H1 (cell line): ENCODE results near the gene UBE3A. TPM values are rescaled to one million over a fixed set of nuclear protein-coding genes. Genes with fewer than 3 reads are reported as not detected.

Experiments used
- CTCF ChIA-PET: fragments of 300-600 bp; sonication (Branson Sonifier 250); formaldehyde crosslinking; loops from one replicate; lab custom pipeline; 2021; ENCODE audit not compliant: partially characterized antibody; lab: Charles Lee
- POLR2A ChIA-PET: fragments of 300-600 bp; sonication (Branson Sonifier 250); formaldehyde crosslinking; loops from one replicate; lab custom pipeline; 2021; ENCODE audit warnings: inconsistent platforms; ENCODE audit not compliant: partially characterized antibody; lab: Charles Lee
- DNase-seq, 2 experiments: peaks; one replicate each; pipeline versions ENCODE4 v3.0.0 to v3.0.0-alpha.2; 2010 to 2022; ENCODE audit warnings: low spot score in 2 of 2, low read depth in 1 of 2, mixed read lengths in 1 of 2
- FAIRE-seq: peaks from 2 replicates; lab custom pipeline; 2011; peaks lifted over from hg19 to GRCh38; lab: Jason Lieb, UNC
- H2AFZ ChIP-seq: 2 replicates; pipeline ENCODE4 v1.8.1; 2012; ENCODE audit warnings: low read length, inconsistent platforms
- H2AK5ac ChIP-seq: 2 replicates; pipeline ENCODE4 v1.6.1; 2013; ENCODE audit warnings: low read depth, low read length
- H2BK120ac ChIP-seq: replicated peaks from 2 replicates; pipeline ENCODE3; 2013; ENCODE audit warnings: low read depth, low read length, inconsistent platforms
- H2BK12ac ChIP-seq: 2 replicates; pipeline ENCODE4 v1.6.1; 2013; ENCODE audit warnings: low read depth, low read length
- H2BK15ac ChIP-seq: 2 replicates; pipeline ENCODE4 v1.6.1; 2013; ENCODE audit warnings: low read length
- H2BK20ac ChIP-seq: 2 replicates; pipeline ENCODE4 v1.6.1; 2013; ENCODE audit warnings: low read length
- H2BK5ac ChIP-seq: 2 replicates; pipeline ENCODE4 v1.6.1; 2013; ENCODE audit warnings: low read depth, low read length
- H3K14ac ChIP-seq: 2 replicates; pipeline ENCODE4 v1.6.1; 2013; ENCODE audit warnings: inconsistent platforms; ENCODE audit not compliant: insufficient read length
- H3K18ac ChIP-seq: 2 replicates; pipeline ENCODE4 v1.6.1; 2013; ENCODE audit warnings: low read length; ENCODE audit errors: extremely low read depth
- H3K23ac ChIP-seq: 2 replicates; pipeline ENCODE4 v1.6.1; 2013; ENCODE audit warnings: inconsistent platforms; ENCODE audit not compliant: insufficient read length
- H3K23me2 ChIP-seq: 2 replicates; pipeline ENCODE4 v1.6.1; 2013; ENCODE audit warnings: low read depth, low read length
- H3K27ac ChIP-seq: 2 replicates; pipeline ENCODE4 v1.6.1; 2011; ENCODE audit warnings: low read depth, low read length, inconsistent platforms
- H3K27me3 ChIP-seq, 4 experiments: replicated peaks in 1 of 4; 1 replicate in 1 of 4; 2 replicates in 3 of 4; pipeline versions ENCODE4 v1.6.1 to v1.8.1; 2011 to 2013; ENCODE audit warnings: low read length in 3 of 4, mild to moderate bottlenecking in 3 of 4, inconsistent platforms in 2 of 4, mixed read lengths in 2 of 4, moderate library complexity in 1 of 4; ENCODE audit not compliant: control insufficient read depth in 3 of 4, insufficient read depth in 3 of 4; ENCODE audit errors: extremely low read depth in 1 of 4
- H3K36me3 ChIP-seq, 4 experiments: 2 replicates each; pipeline versions ENCODE4 v1.6.1 to v1.8.1; 2011 to 2013; ENCODE audit warnings: mild to moderate bottlenecking in 4 of 4, low read length in 3 of 4, moderate library complexity in 2 of 4, control low read depth in 1 of 4, inconsistent platforms in 1 of 4; ENCODE audit not compliant: insufficient read depth in 4 of 4, control insufficient read depth in 2 of 4
- H3K4ac ChIP-seq: replicated peaks from 2 replicates; pipeline ENCODE3; 2013; ENCODE audit warnings: low read length, low read depth, mixed read lengths, inconsistent platforms; ENCODE audit not compliant: insufficient read length
- H3K4me1 ChIP-seq, 4 experiments: replicated peaks in 1 of 4; 1 replicate in 1 of 4; 2 replicates in 3 of 4; pipeline versions ENCODE4 v1.6.1 to v1.8.1; 2011 to 2013; ENCODE audit warnings: low read length in 3 of 4, inconsistent platforms in 2 of 4, mixed read lengths in 1 of 4; ENCODE audit not compliant: insufficient read depth in 4 of 4, control insufficient read depth in 3 of 4
- H3K4me2 ChIP-seq, 2 experiments: 2 replicates each; pipeline versions ENCODE4 v1.6.1 to v1.8.1; 2011 to 2013; ENCODE audit warnings: low read depth in 2 of 2, low read length in 2 of 2, control low read depth in 1 of 2, inconsistent platforms in 1 of 2, mild to moderate bottlenecking in 1 of 2; ENCODE audit not compliant: insufficient read depth in 1 of 2
- H3K4me3 ChIP-seq, 4 experiments: fragments of 200-600, 300-600 bp in 1 of 4; sonication (generic), shearing (Covaris generic), sonication (Bioruptor Twin) in 1 of 4; 2 replicates each; pipeline versions ENCODE4 v1.5.1 to v1.8.1; 2011 to 2016; ENCODE audit warnings: low read length in 4 of 4, low read depth in 3 of 4, control low read depth in 2 of 4, inconsistent platforms in 2 of 4, mild to moderate bottlenecking in 2 of 4, mixed read lengths in 1 of 4, moderate library complexity in 1 of 4; ENCODE audit not compliant: insufficient read depth in 2 of 4; ENCODE audit errors: extremely low read depth in 1 of 4
- H3K56ac ChIP-seq: replicated peaks from 2 replicates; pipeline ENCODE3; 2013; ENCODE audit warnings: low read depth, mild to moderate bottlenecking, mixed read lengths, low read length, inconsistent platforms; ENCODE audit not compliant: insufficient read length
- H3K79me1 ChIP-seq: 2 replicates; pipeline ENCODE4 v1.6.1; 2013; ENCODE audit warnings: low read depth, low read length, control low read depth
- H3K79me2 ChIP-seq, 2 experiments: 2 replicates each; pipeline versions ENCODE4 v1.6.1 to v1.8.1; 2012 to 2013; ENCODE audit warnings: low read length in 2 of 2, mild to moderate bottlenecking in 2 of 2, inconsistent platforms in 1 of 2; ENCODE audit not compliant: insufficient read depth in 2 of 2, control insufficient read depth in 1 of 2
- H3K9ac ChIP-seq, 4 experiments: replicated peaks in 1 of 4; 1 replicate in 1 of 4; 2 replicates in 3 of 4; pipeline versions ENCODE4 v1.6.1 to v1.8.1; 2011 to 2013; ENCODE audit warnings: low read depth in 3 of 4, low read length in 3 of 4, control low read depth in 2 of 4, mild to moderate bottlenecking in 2 of 4, moderate library complexity in 2 of 4, inconsistent platforms in 1 of 4; ENCODE audit errors: extremely low read depth in 1 of 4
- H3K9me3 ChIP-seq, 2 experiments: 2 replicates each; pipeline versions ENCODE4 v1.6.1 to v1.8.1; 2012 to 2013; ENCODE audit warnings: mild to moderate bottlenecking in 2 of 2, moderate library complexity in 2 of 2, control low read depth in 1 of 2, inconsistent platforms in 1 of 2, low read depth in 1 of 2, low read length in 1 of 2, mixed read lengths in 1 of 2; ENCODE audit not compliant: insufficient read depth in 2 of 2
- H4K20me1 ChIP-seq, 2 experiments: replicated peaks in 1 of 2; 2 replicates each; pipeline versions ENCODE3 to v1.8.1; 2011 to 2013; ENCODE audit warnings: inconsistent platforms in 2 of 2, low read length in 2 of 2, mild to moderate bottlenecking in 1 of 2; ENCODE audit not compliant: insufficient read depth in 2 of 2, control insufficient read depth in 1 of 2
- H4K5ac ChIP-seq: 2 replicates; pipeline ENCODE4 v1.6.1; 2013; ENCODE audit warnings: low read length, low read depth, mixed read lengths, inconsistent platforms; ENCODE audit not compliant: insufficient read length
- H4K8ac ChIP-seq: 2 replicates; pipeline ENCODE4 v1.8.0; 2013; ENCODE audit warnings: mild to moderate bottlenecking, moderate library complexity, low read length, inconsistent platforms; ENCODE audit not compliant: insufficient read depth; ENCODE audit errors: extremely low read depth
- H4K91ac ChIP-seq: replicated peaks from 2 replicates; pipeline ENCODE3; 2013; ENCODE audit warnings: low read length, mixed read lengths, inconsistent platforms; ENCODE audit not compliant: insufficient read length
- CREB1 ChIP-seq: IDR thresholded peaks from 2 replicates; pipeline ENCODE4 v1.6.1; 2012; ENCODE audit warnings: inconsistent platforms
- GTF2F1 ChIP-seq: IDR thresholded peaks from 2 replicates; pipeline ENCODE4 v1.6.1; 2012; ENCODE audit warnings: low read depth, low read length, improper control_type of control experiment, borderline replicate concordance
- KDM4A ChIP-seq: IDR thresholded peaks from one replicate; pipeline ENCODE4 v1.7.1; 2012; ENCODE audit warnings: low read depth, mild to moderate bottlenecking, moderate library complexity, low read length, inconsistent platforms; ENCODE audit not compliant: severe bottlenecking
- SAP30 ChIP-seq: fragments of 300-600 bp; sonication (generic); IDR thresholded peaks from 2 replicates; pipeline ENCODE4 v1.7.1; 2012; ENCODE audit warnings: low read length, moderate library complexity, mild to moderate bottlenecking, inconsistent platforms; ENCODE audit not compliant: insufficient read depth, insufficient replicate concordance
- SIN3A ChIP-seq, 2 experiments: IDR thresholded peaks in 1 of 2; conservative IDR thresholded peaks in 1 of 2; 2 replicates each; pipeline ENCODE4 v1.6.1; 2011 to 2012; ENCODE audit warnings: low read length in 2 of 2, improper control_type of control experiment in 1 of 2, low read depth in 1 of 2, mild to moderate bottlenecking in 1 of 2
- SIRT6 ChIP-seq: IDR thresholded peaks from one replicate; pipeline ENCODE4 v1.7.1; 2012; ENCODE audit warnings: low read length, inconsistent platforms
- WGBS, 2 experiments: shearing (Covaris generic) in 1 of 2; methylation state at CpG; one replicate each; pipeline versions ENCODE4 v1.1.6 to v1.1.7; 2013 to 2015; ENCODE audit warnings: low lambda C conversion rate in 2 of 2, mixed read lengths in 2 of 2, inconsistent platforms in 1 of 2, low coverage in 1 of 2, missing lambda C conversion rate in 1 of 2; ENCODE audit not compliant: insufficient replicate concordance in 2 of 2, insufficient coverage in 1 of 2, insufficient read length in 1 of 2; ENCODE audit errors: extremely low coverage in 1 of 2, missing lambda C conversion rate in 1 of 2; 5-methylcytosine and 5-hydroxymethylcytosine counted together
- polyA plus RNA-seq, 7 experiments: library from polyadenylated mRNA; depleted of rRNA in 3 of 7; stranded (reverse) in 5 of 7; unstranded in 2 of 7; fragments of >200 nt in 5 of 7; fragments of 200-250 nt in 2 of 7; gene quantifications; 1 replicate in 5 of 7; 2 replicates in 1 of 7; 4 replicates in 1 of 7; pipeline versions ENCODE4 v1.2.1 to v1.2.3, GENCODE V29; 2011 to 2013; ENCODE audit warnings: missing spikeins in 2 of 7, mixed read lengths in 2 of 7
- total RNA-seq: library from RNA; stranded (reverse); fragmentation: NEBNext Ultra II Directional; extraction: Animal tissue kit (Norgen Biotek cat#: 25700); gene quantifications from 2 replicates; pipeline ENCODE4 v1.2.1, GENCODE V29; 2021
- TF ChIP-seq, protein P1 (sequence below): IDR thresholded peaks from 2 replicates; pipeline ENCODE4 v1.6.1; 2012; ENCODE audit warnings: inconsistent platforms

The UBE3A gene
- total and polyA plus RNA-seq, 2 of the 8 experiments (the other 6 are each of a cell fraction or from before 2014, with no cell fraction given) = 13.8 to 110 TPM

DNA sequence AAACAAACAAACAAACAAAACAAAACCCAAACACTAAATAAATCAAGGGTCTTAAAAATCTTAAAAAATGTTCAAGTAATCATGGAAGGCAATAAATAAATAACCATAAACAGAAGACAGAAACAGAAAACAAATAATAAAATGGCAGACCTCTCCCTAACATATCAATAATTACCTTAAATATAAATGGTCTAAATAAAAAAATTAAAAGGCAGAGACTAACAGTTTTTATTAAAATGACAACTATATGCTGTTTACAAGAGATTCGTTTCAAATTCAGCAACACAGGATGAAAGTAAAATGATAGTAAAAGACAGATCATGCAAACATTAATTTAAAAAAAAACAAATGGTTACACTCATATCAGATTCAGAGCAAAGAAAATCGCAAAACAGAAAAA lies 91.1 kb downstream of the UBE3A start:
- Histone ChIP-seq H3K23me2 (no peaks in the 10 kb centered on the region), H4K5ac (no peak overlapping the region), H3K27me3 (no peaks in the 10 kb centered on the region), H2AK5ac (no peak overlapping the region), H3K23ac (no peak overlapping the region), H3K14ac (no peak overlapping the region), H2AFZ (no peak overlapping the region), H3K4ac (no peak overlapping the region), H2BK15ac (no peak overlapping the region), H2BK20ac (no peak overlapping the region), H3K18ac (no peak overlapping the region), H4K91ac (no peak overlapping the region), H3K79me1 (no peaks in the 10 kb centered on the region), H2BK5ac (no peak overlapping the region), H3K9me3 (no peaks in the 10 kb centered on the region), H3K4me2 (no peak overlapping the region), H3K56ac (no peak overlapping the region), H3K9ac (no peak overlapping the region), H3K27ac (no peak overlapping the region), H3K4me3 (no peak overlapping the region), H4K20me1 (peaks cover 3 to 5% of the 10 kb centered on the region in 2 experiments), H3K79me2 (peaks cover 0 to 14% of the 10 kb centered on the region in 2 experiments; a peak in 2 of 4 replicates), H3K4me1 (peaks cover 0 to 6% (median 3%) of the 10 kb centered on the region in 4 experiments; a peak in 3 of 7 replicates), H4K8ac (no peak overlapping the region), H2BK12ac (no peak overlapping the region), H2BK120ac (no peak overlapping the region), H3K36me3 (peaks cover 0 to 3% (median 1%) of the 10 kb centered on the region in 4 experiments; a peak in 3 of 8 replicates)
- POLR2A ChIA-PET = no interaction called here
- 91% methylated on average over 2 of the region's 2 CpGs; no CpG with 5 or more reads in 1 of the 2 experiments for WGBS, 2 experiments
- FAIRE-seq (no peak), DNase-seq (no peak)
- no peak for TF ChIP-seq CREB1
- no peak for TF ChIP-seq SAP30
- no peak for TF ChIP-seq KDM4A
- no peak for TF ChIP-seq SIRT6
- no peak for TF ChIP-seq GTF2F1
- TF ChIP-seq, protein P1, sequence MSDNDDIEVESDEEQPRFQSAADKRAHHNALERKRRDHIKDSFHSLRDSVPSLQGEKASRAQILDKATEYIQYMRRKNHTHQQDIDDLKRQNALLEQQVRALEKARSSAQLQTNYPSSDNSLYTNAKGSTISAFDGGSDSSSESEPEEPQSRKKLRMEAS = no peak
- TF ChIP-seq SIN3A (conservative IDR thresholded peaks at IDR 0.05 in 1 of 2, IDR thresholded peaks at IDR 0.05 in 1 of 2; ENCODE audit: low read depth in 1 of 2, low read length in 2 of 2) = no peak
- CTCF ChIA-PET = no interaction called here
